ENCODE results near the gene IL10.

DNA sequence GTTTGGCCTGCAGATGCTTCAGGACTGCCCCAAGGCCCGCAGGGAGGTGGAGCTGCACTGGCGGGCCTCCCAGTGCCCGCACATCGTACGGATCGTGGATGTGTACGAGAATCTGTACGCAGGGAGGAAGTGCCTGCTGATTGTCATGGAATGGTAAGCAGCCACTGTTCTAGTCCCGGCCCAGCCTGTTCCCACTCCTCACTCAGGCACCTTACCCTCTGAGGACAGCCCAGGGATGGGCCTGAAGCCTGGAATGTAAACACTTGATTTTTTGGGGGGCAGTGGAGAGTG, 43.7 kb downstream of the IL10 start:
- TF ChIP-seq, protein P1, sequence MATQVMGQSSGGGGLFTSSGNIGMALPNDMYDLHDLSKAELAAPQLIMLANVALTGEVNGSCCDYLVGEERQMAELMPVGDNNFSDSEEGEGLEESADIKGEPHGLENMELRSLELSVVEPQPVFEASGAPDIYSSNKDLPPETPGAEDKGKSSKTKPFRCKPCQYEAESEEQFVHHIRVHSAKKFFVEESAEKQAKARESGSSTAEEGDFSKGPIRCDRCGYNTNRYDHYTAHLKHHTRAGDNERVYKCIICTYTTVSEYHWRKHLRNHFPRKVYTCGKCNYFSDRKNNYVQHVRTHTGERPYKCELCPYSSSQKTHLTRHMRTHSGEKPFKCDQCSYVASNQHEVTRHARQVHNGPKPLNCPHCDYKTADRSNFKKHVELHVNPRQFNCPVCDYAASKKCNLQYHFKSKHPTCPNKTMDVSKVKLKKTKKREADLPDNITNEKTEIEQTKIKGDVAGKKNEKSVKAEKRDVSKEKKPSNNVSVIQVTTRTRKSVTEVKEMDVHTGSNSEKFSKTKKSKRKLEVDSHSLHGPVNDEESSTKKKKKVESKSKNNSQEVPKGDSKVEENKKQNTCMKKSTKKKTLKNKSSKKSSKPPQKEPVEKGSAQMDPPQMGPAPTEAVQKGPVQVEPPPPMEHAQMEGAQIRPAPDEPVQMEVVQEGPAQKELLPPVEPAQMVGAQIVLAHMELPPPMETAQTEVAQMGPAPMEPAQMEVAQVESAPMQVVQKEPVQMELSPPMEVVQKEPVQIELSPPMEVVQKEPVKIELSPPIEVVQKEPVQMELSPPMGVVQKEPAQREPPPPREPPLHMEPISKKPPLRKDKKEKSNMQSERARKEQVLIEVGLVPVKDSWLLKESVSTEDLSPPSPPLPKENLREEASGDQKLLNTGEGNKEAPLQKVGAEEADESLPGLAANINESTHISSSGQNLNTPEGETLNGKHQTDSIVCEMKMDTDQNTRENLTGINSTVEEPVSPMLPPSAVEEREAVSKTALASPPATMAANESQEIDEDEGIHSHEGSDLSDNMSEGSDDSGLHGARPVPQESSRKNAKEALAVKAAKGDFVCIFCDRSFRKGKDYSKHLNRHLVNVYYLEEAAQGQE (IDR thresholded peaks at IDR 0.05; ENCODE audit: insufficient replicate concordance, low read depth): no peak
- TF ChIP-seq, protein P2, sequence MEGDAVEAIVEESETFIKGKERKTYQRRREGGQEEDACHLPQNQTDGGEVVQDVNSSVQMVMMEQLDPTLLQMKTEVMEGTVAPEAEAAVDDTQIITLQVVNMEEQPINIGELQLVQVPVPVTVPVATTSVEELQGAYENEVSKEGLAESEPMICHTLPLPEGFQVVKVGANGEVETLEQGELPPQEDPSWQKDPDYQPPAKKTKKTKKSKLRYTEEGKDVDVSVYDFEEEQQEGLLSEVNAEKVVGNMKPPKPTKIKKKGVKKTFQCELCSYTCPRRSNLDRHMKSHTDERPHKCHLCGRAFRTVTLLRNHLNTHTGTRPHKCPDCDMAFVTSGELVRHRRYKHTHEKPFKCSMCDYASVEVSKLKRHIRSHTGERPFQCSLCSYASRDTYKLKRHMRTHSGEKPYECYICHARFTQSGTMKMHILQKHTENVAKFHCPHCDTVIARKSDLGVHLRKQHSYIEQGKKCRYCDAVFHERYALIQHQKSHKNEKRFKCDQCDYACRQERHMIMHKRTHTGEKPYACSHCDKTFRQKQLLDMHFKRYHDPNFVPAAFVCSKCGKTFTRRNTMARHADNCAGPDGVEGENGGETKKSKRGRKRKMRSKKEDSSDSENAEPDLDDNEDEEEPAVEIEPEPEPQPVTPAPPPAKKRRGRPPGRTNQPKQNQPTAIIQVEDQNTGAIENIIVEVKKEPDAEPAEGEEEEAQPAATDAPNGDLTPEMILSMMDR (IDR thresholded peaks at IDR 0.05; ENCODE audit: insufficient read depth, low read length): no peak
- TF ChIP-seq GABPA (IDR thresholded peaks at IDR 0.05; ENCODE audit: low read depth): no peak
- no peak for TF ChIP-seq POLR2AphosphoS5 (IDR thresholded peaks at IDR 0.05; ENCODE audit: low read depth)
- no peak for TF ChIP-seq SPI1 (IDR thresholded peaks at IDR 0.05; ENCODE audit: borderline replicate concordance, low read depth)

Measured in HL-60 (cell line).